ENCODE measurements around the gene ANTKMT. TPM values are rescaled to one million over a fixed set of nuclear protein-coding genes. Genes with fewer than 3 reads are reported as not detected.

Gene ANTKMT
- polyA plus RNA-seq, 1 donor from 2014 or later: 73.4 TPM

Small RNA genes within 50 kb of the gene (small RNA-seq; reads per million reads assigned to genes)
- gene MIR662: 0 reads per million in 3 experiments

Other genes starting within 250 kb of the ANTKMT start
- 11.5 and 15.6 TPM in 2 replicates for gene CAPN15, start 193.4 kb upstream of the ANTKMT start, polyA plus RNA-seq
- not detected in 2 replicates for gene PRR35, start 160.8 kb upstream of the ANTKMT start, polyA plus RNA-seq
- gene NHLRC4, start 154.1 kb upstream of the ANTKMT start, polyA plus RNA-seq: not detected in 2 replicates
- gene PIGQ, start 151.2 kb upstream of the ANTKMT start, polyA plus RNA-seq: 69.2 and 78.8 TPM in 2 replicates
- gene RAB40C, start 131.1 kb upstream of the ANTKMT start, polyA plus RNA-seq: 40.7 and 44.5 TPM in 2 replicates
- 0.43 and 1.1 TPM in 2 replicates for gene WFIKKN1, start 90.2 kb upstream of the ANTKMT start, polyA plus RNA-seq
- gene METTL26, start 84.8 kb upstream of the ANTKMT start, polyA plus RNA-seq: 127 and 128 TPM in 2 replicates
- 29.1 and 54.1 TPM in 2 replicates for gene MCRIP2, start 79.3 kb upstream of the ANTKMT start, polyA plus RNA-seq
- 30.0 and 32.1 TPM in 2 replicates for gene WDR90, start 71.8 kb upstream of the ANTKMT start, polyA plus RNA-seq
- gene RHOT2, start 53.0 kb upstream of the ANTKMT start, polyA plus RNA-seq: 132 and 192 TPM in 2 replicates
- 7.2 and 10.8 TPM in 2 replicates for gene RHBDL1, start 45.5 kb upstream of the ANTKMT start, polyA plus RNA-seq
- gene STUB1, start 40.7 kb upstream of the ANTKMT start, polyA plus RNA-seq: 120 and 151 TPM in 2 replicates
- gene JMJD8, start 36.8 kb upstream of the ANTKMT start, polyA plus RNA-seq: 44.7 and 51.6 TPM in 2 replicates
- 23.0 and 28.8 TPM in 2 replicates for gene WDR24, start 30.7 kb upstream of the ANTKMT start, polyA plus RNA-seq
- gene FBXL16, start 15.3 kb upstream of the ANTKMT start, polyA plus RNA-seq: 3.4 and 6.1 TPM in 2 replicates
- gene METRN, start 6.0 kb upstream of the ANTKMT start, polyA plus RNA-seq: 37.6 and 56.1 TPM in 2 replicates
- 8.8 and 10.7 TPM in 2 replicates for gene CCDC78, start 5.3 kb downstream of the ANTKMT start, polyA plus RNA-seq
- 28.3 and 37.6 TPM in 2 replicates for gene HAGHL, start 6.0 kb downstream of the ANTKMT start, polyA plus RNA-seq
- 57.8 and 62.4 TPM in 2 replicates for gene CIAO3, start 19.9 kb downstream of the ANTKMT start, polyA plus RNA-seq
- 0.40 and 0.63 TPM in 2 replicates for gene MSLN, start 39.6 kb downstream of the ANTKMT start, polyA plus RNA-seq
- 42.4 and 44.8 TPM in 2 replicates for gene RPUSD1, start 67.2 kb downstream of the ANTKMT start, polyA plus RNA-seq
- gene CHTF18, start 67.5 kb downstream of the ANTKMT start, polyA plus RNA-seq: 25.7 and 31.2 TPM in 2 replicates
- gene GNG13, start 79.6 kb downstream of the ANTKMT start, polyA plus RNA-seq: not detected in 2 replicates
- gene LMF1, start 249.8 kb downstream of the ANTKMT start, polyA plus RNA-seq: 9.2 and 16.2 TPM in 2 replicates